ENCODE data around the gene KLHL26.

Gene KLHL26

GRCh38 chr19:18683109-18683957 lies 46.5 kb downstream of the KLHL26 start, which contains the start of gene CRTC1 (continued):
- TF ChIP-seq ZNF629 (tag by site-specific recombination; IDR thresholded peaks at IDR 0.05) = 0 out of 2 replicates have a peak, but pooled peaks have one; percentile 30
- no peak for TF ChIP-seq ZNF549 (tag by site-specific recombination; IDR thresholded peaks at IDR 0.05)
- TF ChIP-seq OVOL3 (tag by site-specific recombination; IDR thresholded peaks at IDR 0.05) = no peak
- 0 out of 2 replicates have a peak, but pooled peaks have one; percentile 41 for TF ChIP-seq INSM2 (tag by site-specific recombination; IDR thresholded peaks at IDR 0.05)
- TF ChIP-seq ZBTB17 (tag by site-specific recombination; IDR thresholded peaks at IDR 0.05) = peak; percentile 46; the same call in 1 of the 2 replicates
- TF ChIP-seq ZNF561 (tag by site-specific recombination; IDR thresholded peaks at IDR 0.05; ENCODE audit: borderline replicate concordance) = peak; percentile 68; the same call in 1 of the 2 replicates
- TF ChIP-seq ZNF664 (tag by site-specific recombination; IDR thresholded peaks at IDR 0.05) = peak; percentile 99
- peak; percentile 96 for TF ChIP-seq ZNF398 (tag by site-specific recombination; IDR thresholded peaks at IDR 0.05)
- no peak for TF ChIP-seq BCL11A (tag by site-specific recombination; IDR thresholded peaks at IDR 0.05; ENCODE audit: low read depth)
- 0 out of 2 replicates have a peak, but pooled peaks have one; percentile 63 for TF ChIP-seq PRDM2 (tag by site-specific recombination; IDR thresholded peaks at IDR 0.05; ENCODE audit: borderline replicate concordance)
- TF ChIP-seq ZNF146 (tag by site-specific recombination; IDR thresholded peaks at IDR 0.05) = no peak
- peak; percentile 25; the same call in 1 of the 2 replicates for TF ChIP-seq ZFP69B (tag by site-specific recombination; IDR thresholded peaks at IDR 0.05)
- no peak for TF ChIP-seq FEZF1 (tag by site-specific recombination; IDR thresholded peaks at IDR 0.05)
- TF ChIP-seq ZNF157 (tag by site-specific recombination; IDR thresholded peaks at IDR 0.05) = no peak
- 0 out of 2 replicates have a peak, but pooled peaks have one; percentile 56 for TF ChIP-seq ZNF184 (tag by site-specific recombination; IDR thresholded peaks at IDR 0.05)
- TF ChIP-seq ZNF449 (tag by site-specific recombination; IDR thresholded peaks at IDR 0.05) = no peak; the same call in 1 of the 2 replicates
- TF ChIP-seq GLIS1 (tag by site-specific recombination; IDR thresholded peaks at IDR 0.05) = 0 out of 2 replicates have a peak, but pooled peaks have one; percentile 15
- TF ChIP-seq ZNF707 (tag by site-specific recombination; IDR thresholded peaks at IDR 0.05) = no peak
- peak; percentile 83 for TF ChIP-seq ZBTB26 (tag by site-specific recombination; optimal IDR thresholded peaks at IDR 0.05)
- TF ChIP-seq ZNF416 (tag by site-specific recombination; IDR thresholded peaks at IDR 0.05) = no peak
- no peak for TF ChIP-seq BCL6B (tag by site-specific recombination; IDR thresholded peaks at IDR 0.05)
- no peak for TF ChIP-seq ZNF530 (tag by site-specific recombination; IDR thresholded peaks at IDR 0.05; ENCODE audit: low read depth)
- peak; percentile 79; the same call in 1 of the 2 replicates for TF ChIP-seq KLF8 (tag by site-specific recombination; IDR thresholded peaks at IDR 0.05)
- no peak for TF ChIP-seq SCRT1 (tag by site-specific recombination; IDR thresholded peaks at IDR 0.05; ENCODE audit: borderline replicate concordance)

Measured in HEK293 (cell line).